Mammary epithelial cell (primary cell): ENCODE measurements around the gene FKBP8.

Source experiments
- CTCF ChIP-seq, 2 donors: IDR thresholded peaks in 1 of 2; conservative IDR thresholded peaks in 1 of 2; 2 replicates each; pipeline ENCODE4 v1.5.1; 2011 to 2012; ENCODE audit warnings: inconsistent platforms in 2 of 2, low read length in 2 of 2, mild to moderate bottlenecking in 2 of 2, control low read depth in 1 of 2, low read depth in 1 of 2; ENCODE audit not compliant: insufficient read depth in 1 of 2; ENCODE audit errors: extremely low read depth in 1 of 2
- EZH2 ChIP-seq: IDR thresholded peaks from 2 replicates; pipeline ENCODE4 v1.6.1; 2012; ENCODE audit warnings: low read length, inconsistent platforms, borderline replicate concordance

GRCh38 chr19:18483119-18483890 is 60.1 kb downstream of the FKBP8 start:
- no peak for TF ChIP-seq CTCF (conservative IDR thresholded peaks at IDR 0.05 in 1 of 2, IDR thresholded peaks at IDR 0.05 in 1 of 2; ENCODE audit: extremely low read depth in 1 of 2, insufficient read depth in 1 of 2, low read depth in 1 of 2, low read length in 2 of 2)
- TF ChIP-seq EZH2 = no peak
